ENCODE results near the gene SOX2.

SOX2 gene

DNA sequence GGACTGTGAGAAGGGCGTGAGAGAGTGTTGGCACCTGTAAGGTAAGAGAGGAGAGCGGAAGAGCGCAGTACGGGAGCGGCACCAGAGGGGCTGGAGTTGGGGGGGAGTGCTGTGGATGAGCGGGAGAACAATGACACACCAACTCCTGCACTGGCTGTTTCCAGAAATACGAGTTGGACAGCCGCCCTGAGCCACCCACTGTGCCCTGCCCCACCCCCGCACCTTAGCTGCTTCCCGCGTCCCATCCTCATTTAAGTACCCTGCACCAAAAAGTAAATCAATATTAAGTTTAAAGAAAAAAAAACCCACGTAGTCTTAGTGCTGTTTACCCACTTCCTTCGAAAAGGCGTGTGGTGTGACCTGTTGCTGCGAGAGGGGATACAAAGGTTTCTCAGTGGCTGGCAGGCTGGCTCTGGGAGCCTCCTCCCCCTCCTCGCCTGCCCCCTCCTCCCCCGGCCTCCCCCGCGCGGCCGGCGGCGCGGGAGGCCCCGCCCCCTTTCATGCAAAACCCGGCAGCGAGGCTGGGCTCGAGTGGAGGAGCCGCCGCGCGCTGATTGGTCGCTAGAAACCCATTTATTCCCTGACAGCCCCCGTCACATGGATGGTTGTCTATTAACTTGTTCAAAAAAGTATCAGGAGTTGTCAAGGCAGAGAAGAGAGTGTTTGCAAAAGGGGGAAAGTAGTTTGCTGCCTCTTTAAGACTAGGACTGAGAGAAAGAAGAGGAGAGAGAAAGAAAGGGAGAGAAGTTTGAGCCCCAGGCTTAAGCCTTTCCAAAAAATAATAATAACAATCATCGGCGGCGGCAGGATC is at the start of gene SOX2:
TSS of gene SOX2 (plus strand) at position 601 of the 811 bp plus-strand sequence. CDS start 436 bp downstream, outside the sequence.
- peak; percentile 40 for DNase-seq

- DNase-seq: no peak
These were observed 28.2 kb upstream of the SOX2 start for GRCh38 chr3:181683563-181683962.

DNA sequence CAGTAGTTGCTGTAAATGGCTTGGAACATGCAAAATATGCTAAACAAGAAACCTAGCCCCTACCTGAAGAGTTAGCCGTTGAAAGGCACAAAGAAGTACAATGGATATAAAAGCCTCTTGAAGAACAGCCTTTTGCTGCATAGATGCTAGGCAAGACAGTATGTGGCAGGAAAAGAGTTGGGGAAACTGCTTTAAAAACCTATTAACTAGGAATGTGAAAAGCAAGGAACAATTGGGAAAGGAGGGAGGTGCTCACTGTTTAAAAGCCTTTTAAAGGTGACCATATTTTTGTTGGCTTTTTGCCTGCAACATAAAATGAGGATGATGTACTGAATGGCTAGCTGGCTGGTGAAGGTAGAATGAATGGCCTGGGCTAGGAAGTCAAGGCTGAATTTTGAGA is 24.5 kb upstream of the SOX2 start:
- no peak for DNase-seq

DNA sequence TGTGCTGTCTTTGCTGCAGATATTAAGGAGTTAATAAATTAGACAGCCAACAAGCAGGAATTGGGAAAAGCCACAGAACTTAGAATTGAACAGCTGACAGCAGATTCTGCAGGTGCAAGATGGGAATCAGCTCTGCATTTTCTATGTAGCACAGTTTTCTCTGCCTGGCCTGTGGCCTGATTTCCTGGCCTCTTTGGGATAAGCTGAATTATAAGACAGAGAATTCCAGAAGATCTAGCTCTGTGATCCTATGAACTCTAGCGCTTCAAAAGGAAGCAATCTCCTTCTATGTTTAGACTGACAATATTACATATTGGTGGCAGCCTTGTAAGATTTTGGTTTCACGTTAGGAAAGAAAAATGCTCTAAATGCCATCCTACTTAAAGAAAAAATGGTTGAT is 24.0 kb upstream of the SOX2 start:
- no peak for DNase-seq

DNA sequence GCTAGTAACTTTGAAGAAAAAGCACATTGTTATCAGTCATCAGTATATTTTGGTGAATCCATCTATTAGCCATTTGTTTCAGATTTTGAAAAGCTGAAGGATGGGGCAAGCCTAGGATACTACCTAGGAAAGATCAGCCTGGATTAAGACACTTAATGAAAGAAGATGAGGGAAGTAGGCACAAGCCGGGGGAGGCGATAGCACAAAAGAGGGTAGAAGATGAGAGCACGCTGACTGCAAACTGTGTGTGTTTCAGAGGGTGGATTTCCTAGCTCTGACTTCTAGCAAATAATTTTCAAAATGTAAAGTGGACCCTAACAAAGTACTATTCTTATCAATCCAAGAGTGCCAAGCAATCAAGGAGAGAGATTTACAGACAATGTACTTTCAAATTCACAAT is 22.2 kb upstream of the SOX2 start:
- DNase-seq: no peak

DNA sequence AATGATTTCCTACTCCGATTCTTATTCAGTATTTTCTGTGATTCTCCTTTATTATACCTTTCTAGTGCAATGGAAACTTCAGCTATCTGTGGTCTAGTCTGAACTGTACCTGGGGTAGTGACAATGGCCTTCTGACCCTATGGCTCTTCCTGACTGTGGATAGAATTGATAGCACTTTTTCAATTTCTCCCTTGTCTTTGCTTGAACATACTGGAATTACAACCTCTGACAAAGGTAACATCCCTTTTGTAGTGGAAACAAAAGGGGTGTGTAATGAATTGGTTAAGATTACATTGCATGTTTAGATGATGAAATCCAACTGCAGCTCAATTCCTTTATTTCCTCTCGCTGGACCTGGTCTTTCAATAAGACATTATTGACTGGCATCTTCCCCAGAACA is 21.0 kb upstream of the SOX2 start:
- DNase-seq: no peak

DNA sequence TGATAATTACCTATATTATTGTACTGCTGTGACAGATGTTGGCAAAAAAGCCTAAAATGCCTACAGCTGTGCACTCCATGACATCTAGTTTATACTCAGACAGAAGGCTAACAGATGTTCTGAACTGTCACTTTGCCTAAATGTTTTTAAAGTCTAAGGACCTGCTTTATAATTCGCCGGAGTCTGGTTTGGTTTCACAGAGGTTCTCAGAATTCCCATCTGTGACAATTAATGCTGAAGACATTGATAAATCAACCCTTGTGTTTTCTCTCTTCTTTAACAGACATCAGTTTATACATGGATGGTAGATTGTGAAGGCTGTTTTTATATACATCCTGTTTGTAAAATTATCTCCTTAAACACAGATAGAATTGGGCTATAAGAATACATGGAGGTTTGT is 19.8 kb upstream of the SOX2 start:
- no peak for DNase-seq

DNA sequence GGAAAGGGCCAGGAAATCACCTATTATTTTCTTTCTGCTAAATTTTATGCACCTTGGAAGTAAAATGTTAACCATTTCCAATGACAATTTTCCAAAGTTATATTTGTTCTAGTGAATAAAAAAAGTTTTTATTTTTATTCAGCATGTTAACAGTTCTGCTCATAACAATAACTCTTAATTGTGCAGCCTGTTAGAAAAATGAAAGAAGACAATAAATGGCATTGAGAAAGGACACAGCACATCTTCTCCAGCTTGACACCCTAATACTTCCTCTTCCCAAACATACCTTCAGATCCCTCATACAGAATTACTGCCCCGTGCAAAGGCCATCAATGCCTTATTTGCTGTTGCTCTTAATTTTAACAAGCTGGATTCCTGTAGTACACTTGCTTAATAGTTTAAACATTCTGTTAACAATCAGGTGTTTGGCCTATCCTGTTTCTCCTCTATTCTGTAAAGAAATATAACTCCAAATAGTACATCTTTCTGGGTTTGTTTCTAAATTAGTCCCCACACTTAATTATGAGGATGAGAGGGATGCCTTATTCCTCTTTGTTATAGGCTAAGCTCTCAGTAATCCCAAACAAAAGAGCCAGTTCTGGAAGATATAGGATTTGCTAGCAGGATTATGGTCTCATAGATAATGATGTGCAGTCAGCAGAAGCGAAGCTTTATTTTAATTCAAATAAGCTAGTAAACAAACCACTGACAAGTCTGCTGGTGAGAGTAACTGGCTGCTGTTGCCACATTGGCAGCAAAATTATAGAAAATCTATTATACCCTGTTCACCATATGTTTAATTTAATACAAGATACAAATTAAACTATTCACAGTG is 19.2 kb upstream of the SOX2 start:
- DNase-seq: no peak

- no peak for DNase-seq
These were observed 18.4 kb upstream of the SOX2 start for GRCh38 chr3:181693280-181693679.

DNA sequence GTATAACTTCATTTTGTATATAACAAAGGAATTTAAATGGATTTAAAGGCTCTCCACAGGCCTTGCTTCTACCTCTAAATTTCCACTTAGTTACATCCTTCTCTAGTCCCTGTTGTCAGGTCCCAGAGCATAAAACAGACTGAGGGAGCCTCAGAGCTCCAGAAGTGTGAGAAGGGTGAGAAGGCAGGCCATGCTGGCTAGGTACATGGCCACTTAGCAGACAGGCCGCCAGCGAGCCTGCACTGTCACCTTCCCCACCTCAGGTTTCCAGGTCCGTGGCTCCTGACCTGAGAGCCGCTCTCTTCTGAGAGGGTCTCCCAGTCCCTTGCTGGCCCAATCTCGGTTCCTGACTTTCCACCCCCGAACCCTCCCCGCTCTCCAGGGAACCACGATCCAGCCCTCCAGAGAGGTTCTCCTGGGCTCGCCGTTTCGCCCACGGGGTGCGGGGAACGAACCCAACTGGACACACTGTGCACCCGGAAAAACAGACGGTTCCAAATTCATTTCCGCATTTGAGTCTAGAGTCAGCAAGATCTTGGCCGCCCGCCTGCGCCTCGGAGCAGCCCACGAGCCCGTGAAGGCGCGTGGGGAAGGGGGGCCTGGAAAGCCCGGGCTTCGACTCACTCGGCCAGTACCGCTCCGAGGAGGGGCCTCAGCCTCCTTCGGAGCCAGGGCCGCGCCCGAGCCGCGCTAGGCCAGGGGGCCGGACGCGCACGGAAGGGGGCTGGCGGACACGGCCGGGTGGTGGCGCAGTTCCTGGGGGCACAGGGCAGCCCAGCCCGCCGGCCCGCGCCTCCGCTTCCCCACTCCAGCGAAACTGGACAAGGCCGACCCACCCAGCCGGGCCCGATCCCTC is 16.7 kb upstream of the SOX2 start:
- no peak for DNase-seq

- no peak for DNase-seq
These were observed 15.8 kb upstream of the SOX2 start for GRCh38 chr3:181695661-181696491.

GRCh38 chr3:181696626-181697230 is 15.0 kb upstream of the SOX2 start:
- DNase-seq: no peak

- DNase-seq: no peak
These were observed 13.3 kb upstream of the SOX2 start for GRCh38 chr3:181698263-181698954.

DNA sequence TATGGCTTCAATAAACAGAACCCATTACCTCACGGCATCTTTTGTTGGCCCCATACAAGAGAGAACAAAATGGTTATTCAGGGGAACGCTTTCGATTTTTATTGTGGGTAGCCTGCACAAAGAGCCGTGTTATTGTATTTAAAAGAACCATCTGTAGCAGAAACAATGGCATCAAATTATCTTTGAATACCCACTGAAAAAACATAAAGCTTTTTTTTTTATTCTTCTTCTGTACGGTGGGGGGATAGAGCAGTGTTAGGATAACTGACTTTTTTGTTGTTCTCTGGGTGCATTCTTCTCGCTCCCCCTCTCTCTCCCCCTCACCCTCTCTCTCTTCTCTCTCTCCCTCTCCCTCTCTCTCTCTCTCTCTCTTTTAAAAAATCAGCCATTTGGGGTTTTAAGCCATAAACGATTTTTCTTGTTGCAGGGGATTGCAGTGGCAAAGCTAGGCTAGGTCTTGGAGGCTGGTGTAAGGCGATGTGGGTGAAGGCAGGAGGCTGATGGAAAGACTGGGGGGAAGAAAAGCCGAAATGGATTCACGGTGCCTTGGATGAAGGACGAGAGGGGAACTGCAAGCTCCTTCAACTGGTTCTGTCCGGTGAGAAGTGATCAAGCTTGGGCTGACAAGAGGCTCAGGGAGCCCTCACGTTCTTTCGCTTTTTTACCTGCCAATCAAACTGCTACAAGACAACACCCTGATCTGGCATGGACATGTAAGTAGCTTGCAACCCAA is 12.4 kb upstream of the SOX2 start:
- DNase-seq: no peak

DNA sequence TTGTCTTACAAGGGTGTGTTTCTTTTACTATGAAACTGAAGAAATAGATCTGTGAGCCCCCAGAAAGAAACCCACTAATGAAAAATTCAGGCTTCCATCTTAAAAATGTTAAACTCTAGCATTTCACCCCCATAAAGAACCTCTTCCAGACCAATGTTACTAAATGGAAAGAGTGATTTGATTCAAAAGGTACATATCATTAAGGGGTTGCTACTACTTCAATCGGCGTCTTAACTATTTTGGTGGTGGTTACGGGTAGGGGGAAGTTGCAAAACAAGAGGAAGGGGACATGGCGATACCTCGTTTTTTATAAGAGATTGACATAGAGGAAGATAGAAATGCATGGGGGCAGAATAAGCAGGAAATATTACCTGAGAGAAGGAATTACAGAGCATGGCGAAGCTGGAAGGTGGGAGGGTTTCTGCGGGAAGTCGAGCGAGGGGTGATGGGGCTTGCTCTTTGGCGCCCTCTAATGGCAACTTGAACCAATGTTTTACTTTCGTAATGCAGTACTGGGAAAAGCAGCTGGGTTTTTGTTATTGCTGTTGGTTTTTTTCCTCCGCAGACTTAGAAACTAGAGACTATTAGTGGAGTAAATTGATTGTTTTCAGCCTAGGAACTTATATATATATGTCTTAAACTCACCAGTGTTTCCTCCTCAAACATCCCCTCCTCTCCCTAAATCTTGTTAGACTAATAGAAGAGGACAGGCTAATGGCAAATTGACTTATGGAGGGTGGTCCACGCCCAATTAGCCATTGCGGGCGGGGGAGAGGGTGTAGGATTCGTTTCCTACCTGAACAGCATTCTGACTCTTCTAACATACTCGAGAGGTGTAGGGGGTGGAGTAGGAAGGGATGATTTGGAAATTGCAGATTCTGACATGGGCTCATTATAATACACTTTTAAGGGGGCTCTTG is 11.3 kb upstream of the SOX2 start:
- DNase-seq: peak; percentile 76

DNA sequence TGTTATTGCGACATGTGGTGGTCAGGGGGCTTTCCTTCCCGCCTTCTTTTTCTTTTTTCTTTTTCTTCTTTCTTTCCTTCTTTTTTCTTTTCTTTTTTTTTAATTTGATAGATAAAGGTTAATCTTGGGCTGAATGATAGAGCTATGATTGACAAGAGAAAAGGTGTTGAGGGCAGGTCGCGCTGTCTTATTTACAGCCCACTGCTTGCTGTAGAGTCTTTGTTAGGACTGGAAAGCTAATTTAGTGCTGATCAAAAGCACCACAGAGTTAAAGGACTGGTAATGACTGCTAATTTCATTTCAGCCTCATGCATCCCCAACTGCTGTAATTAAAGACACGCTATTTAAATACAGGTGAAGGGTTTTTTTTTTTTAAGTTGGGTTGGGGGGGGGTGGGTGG is 10.6 kb upstream of the SOX2 start:
- no peak for DNase-seq

DNA sequence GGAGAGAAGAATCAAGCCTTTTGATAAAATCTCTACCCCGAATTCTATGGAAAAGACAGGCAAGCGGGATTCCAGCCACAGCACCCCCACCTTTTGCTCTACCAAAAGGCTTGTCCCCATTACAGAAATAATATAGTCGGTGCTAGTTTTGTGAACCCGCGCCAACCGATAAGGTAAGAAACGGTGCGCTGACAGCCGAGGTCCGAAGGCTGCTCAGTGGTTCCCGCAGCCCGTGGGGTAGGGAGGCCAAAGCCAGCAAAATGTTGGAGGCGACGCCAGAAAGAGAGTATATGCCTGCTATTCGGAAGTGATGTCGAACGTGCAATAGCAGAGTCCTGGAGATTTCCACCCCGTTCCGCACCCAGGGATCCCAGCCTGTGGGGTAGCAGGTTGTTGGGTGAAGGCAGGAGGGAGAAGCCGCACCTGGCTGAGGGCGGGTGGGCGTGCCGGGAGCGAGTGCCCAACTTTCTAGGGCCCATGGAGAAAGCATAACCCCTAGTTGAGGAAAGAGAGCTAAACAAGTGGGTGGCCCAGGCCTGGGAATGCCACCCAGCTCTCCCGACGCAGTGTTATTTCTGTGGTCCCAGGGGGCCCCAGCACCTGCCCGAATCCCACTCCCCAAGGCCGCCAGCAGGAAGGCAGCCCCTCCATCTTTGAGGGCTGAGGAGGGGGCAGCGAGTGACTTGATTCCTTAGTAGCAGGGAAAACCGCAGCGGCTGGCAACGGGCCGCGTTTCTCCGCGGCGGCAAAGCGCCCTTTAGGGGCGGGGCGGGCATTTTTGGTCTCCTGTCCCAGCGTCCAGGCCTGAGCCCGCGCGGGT is 7.9 kb upstream of the SOX2 start:
- DNase-seq: no peak

DNA sequence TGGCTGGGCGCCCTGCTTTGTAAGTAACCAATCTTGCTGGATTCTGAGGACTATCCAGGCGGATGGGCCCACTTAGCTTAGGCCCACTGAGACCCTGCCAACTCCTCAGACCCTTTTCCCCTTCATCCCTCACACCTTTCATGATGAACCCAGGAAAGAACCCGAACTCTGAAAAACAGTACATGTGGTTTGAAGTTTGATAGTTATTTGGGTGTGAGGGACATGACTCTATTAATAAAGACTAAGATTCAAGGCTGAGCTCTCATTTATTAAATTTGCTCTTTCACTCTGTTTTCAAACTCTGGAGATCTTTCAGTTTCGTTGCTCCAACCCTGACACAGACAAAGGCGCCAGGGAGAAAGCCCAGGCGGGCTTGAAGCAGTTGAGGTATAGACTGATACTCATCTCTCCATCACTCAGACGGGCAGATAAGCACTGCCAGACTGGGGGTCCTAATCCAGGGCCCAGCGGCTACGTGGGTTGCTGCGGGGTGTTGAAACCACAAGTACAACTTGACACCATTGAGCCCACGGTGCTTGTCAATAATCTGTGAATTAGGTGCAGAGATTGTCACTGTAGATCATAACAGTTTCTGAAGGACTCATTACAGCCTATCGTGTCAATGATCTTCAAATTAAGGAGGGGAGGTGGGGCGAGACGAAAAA is 7.2 kb upstream of the SOX2 start:
- no peak for DNase-seq

Measured in NCI-H1694 (cell line).